Mucosa of rectum (tissue), 2 donors: ENCODE measurements around the gene SOX5.
A peak's percentile ranks its signal among the peaks of the same experiment; 100 is the strongest.

Source experiments
- H3K27ac ChIP-seq, 2 donors: one replicate each; pipeline ENCODE4 v1.7.0; 2013; ENCODE audit warnings: inconsistent platforms in 2 of 2, low read depth in 2 of 2, low read length in 2 of 2
- H3K27me3 ChIP-seq, 2 donors: one replicate each; pipeline ENCODE4 v1.7.0; 2013; ENCODE audit warnings: low read length in 2 of 2; ENCODE audit not compliant: control insufficient read depth in 2 of 2, insufficient read depth in 2 of 2
- H3K36me3 ChIP-seq, 2 donors: one replicate each; pipeline ENCODE4 v1.7.0; 2013; ENCODE audit warnings: low read length in 2 of 2; ENCODE audit not compliant: control insufficient read depth in 2 of 2, insufficient read depth in 2 of 2
- H3K4me1 ChIP-seq, 2 donors: one replicate each; pipeline ENCODE4 v1.7.0; 2013; ENCODE audit warnings: low read length in 2 of 2, mild to moderate bottlenecking in 1 of 2; ENCODE audit not compliant: control insufficient read depth in 2 of 2, insufficient read depth in 2 of 2
- H3K4me3 ChIP-seq, 2 donors: one replicate each; pipeline ENCODE4 v1.7.0; 2013; ENCODE audit warnings: low read length in 2 of 2
- H3K9ac ChIP-seq, 2 donors: one replicate each; pipeline ENCODE4 v1.7.0; 2013; ENCODE audit warnings: low read length in 2 of 2, low read depth in 1 of 2, mild to moderate bottlenecking in 1 of 2
- H3K9me3 ChIP-seq, 2 donors: one replicate each; pipeline ENCODE4 v1.7.0; 2013; ENCODE audit warnings: low read length in 2 of 2; ENCODE audit not compliant: control insufficient read depth in 2 of 2
- donor health status: healthy.
- donor health status: Normal muscosa, but diverticular disease.

The SOX5 gene

DNA sequence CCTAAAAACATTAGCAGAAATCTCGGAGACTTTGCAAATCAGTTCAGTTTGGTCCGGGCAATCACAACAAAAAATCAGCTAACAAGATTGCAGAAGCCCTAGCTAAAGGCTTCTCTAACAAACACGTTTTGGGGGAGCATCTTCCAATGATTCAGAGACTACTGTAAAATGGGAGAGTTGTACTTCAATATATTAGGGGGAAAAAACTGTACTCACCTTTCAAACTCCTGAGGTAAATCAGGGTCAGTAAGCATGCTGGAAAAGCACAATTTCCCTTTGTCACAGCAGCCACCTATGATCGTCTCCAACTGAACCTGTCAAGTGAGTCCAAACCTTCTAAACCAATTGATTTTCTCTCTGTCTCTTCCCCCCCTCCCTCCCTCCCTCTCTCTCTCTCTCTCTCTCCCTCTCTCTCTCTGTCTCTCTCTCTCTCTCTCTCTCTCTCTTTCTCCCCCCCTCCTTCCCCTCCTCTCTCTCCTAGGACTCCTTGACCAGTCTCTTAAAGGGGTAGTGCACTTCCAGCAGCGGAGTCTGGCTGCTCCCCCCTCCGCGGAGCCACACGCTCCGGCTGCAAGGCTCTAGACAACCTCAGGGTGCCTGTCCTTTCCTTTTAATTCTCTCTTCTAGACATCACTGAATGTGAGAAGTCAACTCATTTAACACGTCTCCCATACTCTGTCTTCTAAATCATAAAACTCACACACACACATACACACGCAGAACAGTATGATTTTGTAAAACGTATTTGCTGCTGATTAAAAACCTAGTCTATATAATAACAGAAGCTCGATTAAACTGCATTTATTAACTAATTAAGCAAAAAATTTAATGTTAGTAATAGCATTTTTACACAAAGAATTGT, at the start of gene SOX5:
SOX5 (minus strand) TSS at position 323 of the 862 bp plus-strand sequence; CDS start at position 254, 69 bp downstream.
- Histone ChIP-seq H3K4me1 (no peaks in the 10 kb centered on the region), H3K9me3 (no peaks in the 10 kb centered on the region), H3K27me3 (peaks cover 0 to 8% of the 10 kb centered on the region in 2 donors), H3K27ac (no peak within 1 kb of the TSS), H3K9ac (no peak within 1 kb of the TSS), H3K4me3 (peak within 1 kb of the TSS; percentile 31 to 67), H3K36me3 (no peaks in the 10 kb centered on the region)

DNA sequence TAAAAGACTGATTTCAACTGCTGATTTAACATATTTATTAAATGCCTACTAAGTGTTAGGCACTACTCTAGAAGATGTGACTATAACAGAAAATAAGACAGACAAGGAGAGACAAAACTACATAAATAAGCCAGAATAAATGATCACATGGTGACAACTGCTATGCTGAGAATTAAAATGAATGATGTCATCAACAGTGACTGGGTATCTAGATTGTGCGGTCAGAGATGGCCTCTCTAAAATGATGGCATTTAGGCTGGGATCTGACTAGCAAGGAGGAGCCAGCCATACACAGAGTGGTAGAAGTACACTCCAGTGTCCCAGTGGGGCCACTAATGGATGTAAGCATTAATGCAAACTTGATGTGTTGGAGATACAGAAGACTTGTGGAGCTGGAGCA, 37.6 kb upstream of the SOX5 start:
- H3K9ac ChIP-seq, result no peak overlapping the region

DNA sequence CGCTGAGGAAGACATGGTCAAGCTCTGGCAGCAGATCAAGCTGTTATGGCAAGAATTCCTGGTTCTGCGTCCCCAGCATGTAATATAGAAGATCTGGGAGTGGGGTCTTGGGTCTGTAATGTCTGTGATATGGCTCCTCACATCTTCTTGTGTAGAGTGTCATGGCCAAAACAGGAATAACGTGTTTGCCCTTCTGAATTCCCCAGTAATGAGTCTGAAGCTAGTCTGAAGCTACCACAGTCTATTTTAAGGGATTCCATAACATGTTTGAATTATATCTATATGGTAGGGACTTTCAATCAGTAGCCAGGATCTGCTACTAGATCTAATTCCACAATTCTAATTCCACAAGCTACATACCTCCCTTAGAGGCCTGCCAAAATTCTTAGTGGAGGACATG, 31.4 kb upstream of the SOX5 start:
- no peaks in the 10 kb centered on the region for H3K4me1 ChIP-seq
- H3K36me3 ChIP-seq, result no peaks in the 10 kb centered on the region
- H3K27ac ChIP-seq, result no peak overlapping the region
- no peaks in the 10 kb centered on the region for H3K9me3 ChIP-seq
- no peak overlapping the region for H3K4me3 ChIP-seq
- H3K27me3 ChIP-seq, result no peaks in the 10 kb centered on the region
- no peak overlapping the region for H3K9ac ChIP-seq

More for the DNA sequence above, 37.6 kb upstream of the SOX5 start:
- no peaks in the 10 kb centered on the region for H3K27me3 ChIP-seq
- no peak overlapping the region for H3K4me3 ChIP-seq
- H3K27ac ChIP-seq, result no peak overlapping the region
- H3K4me1 ChIP-seq, result no peaks in the 10 kb centered on the region
- H3K36me3 ChIP-seq, result no peaks in the 10 kb centered on the region
- no peaks in the 10 kb centered on the region for H3K9me3 ChIP-seq

DNA sequence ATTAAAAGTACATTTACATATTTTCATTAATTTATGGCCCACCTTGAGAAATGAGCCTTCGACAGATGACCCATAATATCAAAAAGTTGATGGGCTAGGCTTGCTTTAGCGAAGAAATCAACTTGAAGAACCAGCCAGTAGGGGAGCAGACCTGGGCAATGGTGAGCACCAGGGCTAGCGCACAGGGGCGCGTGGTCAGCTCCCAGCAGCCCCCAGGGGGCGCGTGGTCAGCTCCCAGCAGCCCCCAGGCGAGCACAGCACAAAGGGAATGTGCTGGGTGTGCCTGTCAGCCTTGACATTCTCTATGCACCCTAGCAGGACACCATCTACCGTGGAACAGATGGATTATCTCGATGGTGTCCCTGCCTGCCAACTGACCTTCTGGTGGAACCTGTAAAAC, 15.3 kb upstream of the SOX5 start:
- Histone ChIP-seq H3K4me1 (no peaks in the 10 kb centered on the region), H3K27me3 (no peaks in the 10 kb centered on the region), H3K9me3 (no peaks in the 10 kb centered on the region), H3K4me3 (no peak overlapping the region), H3K9ac (no peak overlapping the region), H3K36me3 (no peaks in the 10 kb centered on the region), H3K27ac (no peak overlapping the region)

DNA sequence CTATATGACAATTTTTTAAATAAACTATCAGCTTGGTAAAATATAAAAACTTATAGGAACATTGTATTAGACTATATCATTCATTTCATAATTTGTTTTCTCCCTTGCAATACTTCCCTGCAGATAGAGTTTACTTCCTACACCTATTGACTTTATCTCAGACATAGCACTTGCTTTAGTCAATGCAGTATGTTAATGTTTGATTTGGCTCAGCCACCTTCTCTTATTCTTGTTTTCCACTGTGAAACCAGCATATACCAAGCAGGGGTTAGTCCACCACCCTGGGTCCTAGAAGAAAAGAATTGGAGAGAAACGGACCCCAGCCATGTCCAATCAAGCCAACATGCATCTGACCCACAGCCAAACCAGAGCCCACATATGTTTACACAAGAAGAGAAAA, 10.4 kb upstream of the SOX5 start:
- H3K4me1 ChIP-seq, result no peaks in the 10 kb centered on the region
- H3K9ac ChIP-seq, result no peak overlapping the region
- no peaks in the 10 kb centered on the region for H3K36me3 ChIP-seq
- no peaks in the 10 kb centered on the region for H3K27me3 ChIP-seq
- no peak overlapping the region for H3K27ac ChIP-seq
- no peaks in the 10 kb centered on the region for H3K9me3 ChIP-seq
- H3K4me3 ChIP-seq, result no peak overlapping the region

DNA sequence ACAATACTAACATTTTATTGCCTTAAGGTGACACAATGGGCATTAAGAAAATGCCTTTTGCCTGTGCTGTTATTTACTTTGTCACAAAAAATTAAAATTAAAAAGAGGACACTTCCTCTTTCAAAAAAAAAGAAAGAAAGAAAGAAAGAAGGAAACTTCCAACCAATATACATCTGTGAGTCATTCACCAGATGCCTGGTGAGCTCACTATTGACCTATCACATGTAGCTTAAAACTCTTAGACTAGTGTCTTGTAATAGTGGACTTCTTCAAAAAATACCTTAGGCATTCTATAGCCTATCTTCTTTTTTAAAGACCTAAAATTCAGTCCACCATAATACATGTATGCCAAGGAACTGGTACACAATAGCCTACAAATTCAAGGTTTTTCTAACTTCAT, 4.9 kb upstream of the SOX5 start:
- Histone ChIP-seq H3K27me3 (peaks cover 0 to 8% of the 10 kb centered on the region in 2 donors), H3K9me3 (no peaks in the 10 kb centered on the region), H3K9ac (no peak overlapping the region), H3K4me3 (no peak overlapping the region), H3K36me3 (no peaks in the 10 kb centered on the region), H3K4me1 (no peaks in the 10 kb centered on the region), H3K27ac (no peak overlapping the region)

DNA sequence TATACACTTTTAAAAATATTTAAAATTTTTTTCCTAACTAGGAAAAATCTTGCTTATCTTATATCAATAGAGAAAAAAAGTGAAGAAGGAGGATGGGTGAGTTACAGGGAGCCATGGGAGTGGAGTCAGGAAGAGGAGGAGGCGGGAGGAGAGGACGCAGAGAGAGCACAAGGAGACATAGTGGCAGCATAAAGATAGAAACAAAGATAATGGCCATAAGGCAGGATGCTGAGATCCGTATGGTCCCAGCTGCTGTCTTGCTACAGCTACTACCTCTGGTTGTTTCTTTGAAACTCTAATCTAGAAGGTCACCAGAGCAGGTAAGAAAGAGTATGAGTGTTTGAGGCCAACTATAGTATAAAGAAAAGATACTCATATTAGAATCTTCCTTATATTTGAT, 2.6 kb upstream of the SOX5 start:
- Histone ChIP-seq H3K27me3 (peaks cover 0 to 8% of the 10 kb centered on the region in 2 donors), H3K27ac (no peak overlapping the region), H3K4me1 (no peaks in the 10 kb centered on the region), H3K4me3 (no peak overlapping the region), H3K9ac (no peak overlapping the region), H3K36me3 (no peaks in the 10 kb centered on the region), H3K9me3 (no peaks in the 10 kb centered on the region)

DNA sequence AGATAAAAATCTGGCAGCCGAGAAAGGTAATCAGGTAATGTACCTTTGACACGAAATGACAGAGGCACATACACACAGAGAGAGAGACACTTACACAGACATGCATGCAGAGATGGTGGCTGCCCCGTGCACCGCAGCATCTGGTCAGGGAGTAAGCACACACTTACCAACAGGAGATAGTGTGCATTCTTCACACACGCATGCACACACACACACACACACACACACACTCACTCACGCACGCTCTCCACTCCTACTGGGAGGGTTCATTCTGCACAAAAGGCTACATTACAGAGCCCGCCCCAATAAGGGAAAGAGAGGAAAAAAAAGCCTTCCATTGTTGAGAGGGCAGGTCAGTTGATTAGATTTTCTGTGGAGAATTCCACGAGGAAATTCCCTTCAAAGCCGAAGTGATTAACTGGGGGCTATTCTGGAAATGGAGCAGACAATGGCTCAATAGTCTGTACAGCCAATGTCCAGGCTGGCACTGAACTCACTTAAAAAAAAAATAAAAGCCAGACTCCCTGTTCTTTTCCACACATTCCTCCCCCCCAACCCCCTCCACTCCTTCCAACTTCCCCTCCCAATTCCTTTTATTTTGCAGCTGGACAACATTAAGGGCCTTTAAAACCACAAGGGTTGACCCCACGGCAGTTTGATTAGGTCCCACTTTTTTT, 1.4 kb upstream of the SOX5 start:
- Histone ChIP-seq H3K4me3 (peak overlapping the region; percentile 31 to 67), H3K9ac (no peak overlapping the region), H3K36me3 (no peaks in the 10 kb centered on the region), H3K27ac (no peak overlapping the region), H3K27me3 (peaks cover 0 to 8% of the 10 kb centered on the region in 2 donors), H3K4me1 (no peaks in the 10 kb centered on the region), H3K9me3 (no peaks in the 10 kb centered on the region)

DNA sequence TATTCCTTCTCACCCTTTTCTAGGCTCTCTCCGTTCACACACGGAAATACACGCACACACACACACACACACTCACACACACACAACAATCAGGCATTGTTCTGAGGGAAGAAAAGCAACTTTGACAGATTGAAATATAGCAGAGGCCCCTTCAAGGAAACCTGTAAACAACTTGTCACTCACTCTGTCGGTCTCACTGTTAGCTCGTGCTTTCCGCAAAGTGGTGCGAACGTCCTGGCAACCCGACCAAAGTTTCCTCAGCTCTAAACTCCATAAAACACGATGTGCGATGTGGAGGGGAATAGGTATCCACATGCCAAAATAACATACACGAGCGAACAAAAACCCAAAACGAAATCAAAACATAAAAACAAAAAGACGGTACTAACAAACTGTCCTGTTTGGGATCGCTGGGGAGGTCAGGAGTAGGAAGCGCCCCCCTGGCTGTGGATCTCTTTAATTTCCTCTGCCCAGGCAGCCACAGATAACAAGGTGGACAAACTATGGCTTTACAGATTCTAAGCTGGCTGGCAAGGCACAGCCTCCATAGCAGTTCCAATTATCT, 822 bp upstream of the SOX5 start:
- Histone ChIP-seq H3K27ac (no peak overlapping the region), H3K4me1 (no peaks in the 10 kb centered on the region), H3K4me3 (peak overlapping the region; percentile 31 to 67), H3K36me3 (no peaks in the 10 kb centered on the region), H3K9ac (no peak overlapping the region), H3K9me3 (no peaks in the 10 kb centered on the region), H3K27me3 (peaks cover 0 to 8% of the 10 kb centered on the region in 2 donors)

DNA sequence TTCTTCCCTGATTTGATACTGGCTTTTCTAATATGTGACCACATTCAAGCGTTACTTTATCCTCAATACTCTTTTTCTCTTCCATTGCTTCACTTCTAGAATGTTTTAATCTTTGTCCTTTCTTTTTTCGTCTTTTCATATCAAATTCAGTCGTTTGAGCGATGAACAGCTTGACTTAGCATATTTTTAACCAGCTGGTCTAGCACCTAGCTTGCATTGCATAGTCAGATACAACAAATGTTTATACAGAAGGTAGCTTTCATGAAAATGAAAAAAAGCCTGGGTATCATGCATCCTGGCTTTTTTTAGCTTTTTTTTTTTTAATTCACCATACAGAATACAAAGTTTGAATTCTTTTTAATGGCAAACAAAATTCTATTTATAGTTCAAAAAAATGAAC, 1.2 kb downstream of the SOX5 start:
- no peaks in the 10 kb centered on the region for H3K36me3 ChIP-seq
- peaks cover 0 to 8% of the 10 kb centered on the region in 2 donors for H3K27me3 ChIP-seq
- H3K4me1 ChIP-seq, result no peaks in the 10 kb centered on the region
- H3K9ac ChIP-seq, result no peak overlapping the region
- no peaks in the 10 kb centered on the region for H3K9me3 ChIP-seq
- H3K4me3 ChIP-seq, result no peak overlapping the region
- H3K27ac ChIP-seq, result no peak overlapping the region
